ENCODE results near the gene MPLKIP.

DNA sequence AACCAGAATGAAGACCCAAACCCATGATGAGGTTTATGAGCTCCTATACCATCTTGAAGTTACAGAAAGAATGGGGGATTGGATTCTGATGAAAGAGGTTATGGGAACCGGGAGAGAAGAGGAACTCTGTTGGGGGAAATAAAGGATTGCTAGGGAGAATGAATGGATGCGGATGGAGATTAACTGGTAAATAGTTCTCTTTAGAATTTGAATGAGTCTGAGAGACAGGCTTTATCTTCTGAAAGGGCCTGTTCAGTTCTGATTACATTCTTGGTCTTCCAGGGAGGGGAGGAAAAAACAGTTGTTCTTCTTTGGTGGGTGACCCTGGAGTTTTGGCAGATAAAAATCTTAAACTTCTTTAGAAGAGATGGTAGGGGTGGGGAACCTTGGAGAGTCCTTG lies 14.2 kb upstream of the MPLKIP start:
- TF ChIP-seq, protein P1, sequence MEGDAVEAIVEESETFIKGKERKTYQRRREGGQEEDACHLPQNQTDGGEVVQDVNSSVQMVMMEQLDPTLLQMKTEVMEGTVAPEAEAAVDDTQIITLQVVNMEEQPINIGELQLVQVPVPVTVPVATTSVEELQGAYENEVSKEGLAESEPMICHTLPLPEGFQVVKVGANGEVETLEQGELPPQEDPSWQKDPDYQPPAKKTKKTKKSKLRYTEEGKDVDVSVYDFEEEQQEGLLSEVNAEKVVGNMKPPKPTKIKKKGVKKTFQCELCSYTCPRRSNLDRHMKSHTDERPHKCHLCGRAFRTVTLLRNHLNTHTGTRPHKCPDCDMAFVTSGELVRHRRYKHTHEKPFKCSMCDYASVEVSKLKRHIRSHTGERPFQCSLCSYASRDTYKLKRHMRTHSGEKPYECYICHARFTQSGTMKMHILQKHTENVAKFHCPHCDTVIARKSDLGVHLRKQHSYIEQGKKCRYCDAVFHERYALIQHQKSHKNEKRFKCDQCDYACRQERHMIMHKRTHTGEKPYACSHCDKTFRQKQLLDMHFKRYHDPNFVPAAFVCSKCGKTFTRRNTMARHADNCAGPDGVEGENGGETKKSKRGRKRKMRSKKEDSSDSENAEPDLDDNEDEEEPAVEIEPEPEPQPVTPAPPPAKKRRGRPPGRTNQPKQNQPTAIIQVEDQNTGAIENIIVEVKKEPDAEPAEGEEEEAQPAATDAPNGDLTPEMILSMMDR (IDR thresholded peaks at IDR 0.05; ENCODE audit: insufficient read depth, low read depth, low read length) = no peak
- no peak for TF ChIP-seq EZH2 (IDR thresholded peaks at IDR 0.05; ENCODE audit: insufficient read depth, low read length)
